Fibroblast of lung (primary cell): Measurements from ENCODE around the gene TBCK. TPM values are rescaled to one million over a fixed set of nuclear protein-coding genes. Genes with fewer than 3 reads are reported as not detected.

Experiments
- DNase-seq, 2 donors: peaks; one replicate each; pipeline versions ENCODE4 v3.0.0 to v3.0.0-alpha.2; 2010; ENCODE audit warnings: low read depth in 2 of 2
- H2AFZ ChIP-seq: 2 replicates; pipeline ENCODE4 v1.5.1; 2012; ENCODE audit warnings: low read length, control low read depth, inconsistent platforms
- H3K27ac ChIP-seq: 2 replicates; pipeline ENCODE4 v1.5.1; 2011; ENCODE audit warnings: low read length, control low read depth; ENCODE audit not compliant: insufficient read depth
- H3K27me3 ChIP-seq: 2 replicates; pipeline ENCODE4 v1.5.1; 2011; ENCODE audit warnings: mild to moderate bottlenecking, low read length; ENCODE audit not compliant: control insufficient read depth, insufficient read depth
- H3K36me3 ChIP-seq: 2 replicates; pipeline ENCODE4 v1.5.1; 2011; ENCODE audit warnings: low read length; ENCODE audit not compliant: control insufficient read depth, insufficient read depth
- H3K4me1 ChIP-seq: 2 replicates; pipeline ENCODE4 v1.5.1; 2011; ENCODE audit warnings: low read length; ENCODE audit not compliant: control insufficient read depth, insufficient read depth; ENCODE audit errors: extremely low read depth
- H3K4me2 ChIP-seq: 2 replicates; pipeline ENCODE4 v1.5.1; 2011; ENCODE audit warnings: low read length, control low read depth; ENCODE audit not compliant: insufficient read depth; ENCODE audit errors: extremely low read depth
- H3K4me3 ChIP-seq, 4 experiments: fragments of 200-600 bp in 1 of 4; sonication (generic) in 1 of 4; replicated peaks in 1 of 4; 2 replicates each; pipeline ENCODE4 v1.5.1; 2011 to 2016; ENCODE audit warnings: low read length in 4 of 4, low read depth in 3 of 4, mild to moderate bottlenecking in 3 of 4, control low read depth in 2 of 4, inconsistent platforms in 1 of 4, mixed read lengths in 1 of 4; ENCODE audit not compliant: insufficient read depth in 1 of 4; ENCODE audit errors: control extremely low read depth in 1 of 4
- H3K79me2 ChIP-seq: 2 replicates; pipeline ENCODE4 v1.5.1; 2012; ENCODE audit warnings: mild to moderate bottlenecking, low read length, inconsistent platforms; ENCODE audit not compliant: control insufficient read depth, insufficient read depth
- H3K9ac ChIP-seq: 2 replicates; pipeline ENCODE4 v1.5.1; 2011; ENCODE audit warnings: mild to moderate bottlenecking, low read length, control low read depth; ENCODE audit not compliant: insufficient read depth
- H3K9me3 ChIP-seq: 2 replicates; pipeline ENCODE4 v1.5.1; 2012; ENCODE audit warnings: low read depth, low read length; ENCODE audit not compliant: control insufficient read depth, insufficient read depth
- H4K20me1 ChIP-seq: 2 replicates; pipeline ENCODE4 v1.5.1; 2011; ENCODE audit warnings: low read length; ENCODE audit not compliant: control insufficient read depth, insufficient read depth; ENCODE audit errors: extremely low read depth
- EZH2 ChIP-seq: IDR thresholded peaks from 2 replicates; pipeline ENCODE4 v1.5.1; 2012; ENCODE audit warnings: low read length, control low read depth, mild to moderate bottlenecking; ENCODE audit errors: missing control alignments
- polyA plus RNA-seq, 2 donors: library from polyadenylated mRNA; depleted of rRNA in 1 of 2; stranded (reverse) in 1 of 2; unstranded in 1 of 2; fragments of >200 nt; gene quantifications; 2 replicates each; pipeline ENCODE4 v1.2.1, GENCODE V29; 2011 to 2012; ENCODE audit warnings: missing spikeins in 1 of 2
- total RNA-seq: library from RNA; depleted of rRNA; stranded (reverse); fragments of >200 nt; gene quantifications from 2 replicates; pipeline ENCODE4 v1.2.1, GENCODE V29; 2014
- TF ChIP-seq, protein P1 (sequence below), 2 donors: IDR thresholded peaks in 1 of 2; conservative IDR thresholded peaks in 1 of 2; 1 replicate in 1 of 2; 2 replicates in 1 of 2; pipeline ENCODE4 v1.5.1; 2011 to 2012; ENCODE audit warnings: low read length in 2 of 2, control low read depth in 1 of 2, inconsistent platforms in 1 of 2, low read depth in 1 of 2, mild to moderate bottlenecking in 1 of 2

TBCK gene
- total and polyA plus RNA-seq, 2 donors (not counting 1 experiment from before 2014, with no cell fraction given) = 29.0 to 69.9 TPM

DNA sequence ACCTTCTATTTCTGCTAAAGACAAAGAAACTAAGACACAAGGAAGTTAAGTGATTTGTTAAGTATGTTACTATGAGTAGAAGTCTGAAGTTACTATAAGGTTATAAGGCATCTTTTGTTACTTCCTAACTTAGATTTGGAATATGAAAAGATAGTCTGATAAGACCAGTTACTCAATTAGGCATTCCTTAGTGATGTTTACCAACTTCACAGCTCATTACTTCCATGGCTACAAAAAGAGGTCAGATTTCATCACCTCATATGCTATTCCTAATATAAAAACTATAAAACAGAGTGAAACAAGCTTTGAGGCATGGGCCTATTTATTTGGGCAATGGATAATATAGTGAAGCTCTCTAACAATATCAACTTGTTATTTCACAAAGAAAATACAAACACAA lies 143.1 kb downstream of the TBCK start:
- no peak for DNase-seq

DNA sequence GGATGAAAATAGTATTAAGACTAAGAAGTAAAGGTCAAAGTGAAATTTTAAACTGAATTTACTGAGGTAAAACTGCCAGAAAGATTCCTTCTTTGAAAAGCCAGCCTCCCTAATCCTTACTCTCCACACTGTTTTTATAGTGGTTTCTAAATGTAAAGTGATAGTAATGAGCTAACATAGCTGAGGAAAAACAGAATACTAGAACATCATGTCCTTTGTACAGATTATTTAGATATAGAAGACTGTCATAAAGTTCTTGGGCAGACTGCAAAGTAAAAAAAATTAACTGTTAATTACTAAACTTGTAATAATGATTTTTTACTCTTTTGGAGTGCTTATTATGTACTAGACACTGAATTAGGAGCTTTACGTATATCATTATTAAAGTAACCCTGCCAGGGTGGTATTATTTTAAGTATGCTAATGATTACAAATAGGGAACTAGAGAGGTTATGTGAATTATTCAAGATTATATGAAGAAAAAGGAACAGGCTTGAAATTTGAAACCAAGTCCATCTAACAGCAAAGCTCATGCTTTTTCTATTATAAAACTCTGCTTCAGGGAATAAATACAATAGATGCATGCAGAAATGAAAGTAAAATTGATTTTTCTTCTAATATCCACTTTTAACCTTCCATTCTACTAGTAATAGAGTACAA lies 150.5 kb downstream of the TBCK start:
- TF ChIP-seq, protein P1, sequence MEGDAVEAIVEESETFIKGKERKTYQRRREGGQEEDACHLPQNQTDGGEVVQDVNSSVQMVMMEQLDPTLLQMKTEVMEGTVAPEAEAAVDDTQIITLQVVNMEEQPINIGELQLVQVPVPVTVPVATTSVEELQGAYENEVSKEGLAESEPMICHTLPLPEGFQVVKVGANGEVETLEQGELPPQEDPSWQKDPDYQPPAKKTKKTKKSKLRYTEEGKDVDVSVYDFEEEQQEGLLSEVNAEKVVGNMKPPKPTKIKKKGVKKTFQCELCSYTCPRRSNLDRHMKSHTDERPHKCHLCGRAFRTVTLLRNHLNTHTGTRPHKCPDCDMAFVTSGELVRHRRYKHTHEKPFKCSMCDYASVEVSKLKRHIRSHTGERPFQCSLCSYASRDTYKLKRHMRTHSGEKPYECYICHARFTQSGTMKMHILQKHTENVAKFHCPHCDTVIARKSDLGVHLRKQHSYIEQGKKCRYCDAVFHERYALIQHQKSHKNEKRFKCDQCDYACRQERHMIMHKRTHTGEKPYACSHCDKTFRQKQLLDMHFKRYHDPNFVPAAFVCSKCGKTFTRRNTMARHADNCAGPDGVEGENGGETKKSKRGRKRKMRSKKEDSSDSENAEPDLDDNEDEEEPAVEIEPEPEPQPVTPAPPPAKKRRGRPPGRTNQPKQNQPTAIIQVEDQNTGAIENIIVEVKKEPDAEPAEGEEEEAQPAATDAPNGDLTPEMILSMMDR (conservative IDR thresholded peaks at IDR 0.05 in 1 of 2, IDR thresholded peaks at IDR 0.05 in 1 of 2; ENCODE audit: low read depth in 1 of 2, low read length in 2 of 2) = no peak
- no peak for TF ChIP-seq EZH2
- Histone ChIP-seq H2AFZ (no peak overlapping the region), H3K27me3 (no peaks in the 10 kb centered on the region), H3K4me1 (no peaks in the 10 kb centered on the region), H4K20me1 (no peaks in the 10 kb centered on the region), H3K36me3 (no peaks in the 10 kb centered on the region), H3K9me3 (no peaks in the 10 kb centered on the region), H3K9ac (no peak overlapping the region), H3K27ac (no peak overlapping the region), H3K4me2 (no peak overlapping the region), H3K79me2 (no peaks in the 10 kb centered on the region), H3K4me3 (peak overlapping the region in 1 of 4 experiments; percentile 7)
- DNase-seq = peak in 1 of 2 donors; percentile 47

More for the DNA sequence above, 143.1 kb downstream of the TBCK start:
- no peaks in the 10 kb centered on the region for H3K4me1 ChIP-seq
- no peaks in the 10 kb centered on the region for H3K79me2 ChIP-seq
- no peak overlapping the region for H3K4me2 ChIP-seq
- no peak overlapping the region for H3K4me3 ChIP-seq
- no peaks in the 10 kb centered on the region for H3K27me3 ChIP-seq
- no peak overlapping the region for H3K9ac ChIP-seq
- H4K20me1 ChIP-seq = no peaks in the 10 kb centered on the region
- no peak overlapping the region for H3K27ac ChIP-seq
- H3K36me3 ChIP-seq = no peaks in the 10 kb centered on the region
- H2AFZ ChIP-seq = no peak overlapping the region
- no peak for TF ChIP-seq EZH2
- TF ChIP-seq, protein P1 (conservative IDR thresholded peaks at IDR 0.05 in 1 of 2, IDR thresholded peaks at IDR 0.05 in 1 of 2; ENCODE audit: low read depth in 1 of 2, low read length in 2 of 2) = no peak
- H3K9me3 ChIP-seq = no peaks in the 10 kb centered on the region

DNA sequence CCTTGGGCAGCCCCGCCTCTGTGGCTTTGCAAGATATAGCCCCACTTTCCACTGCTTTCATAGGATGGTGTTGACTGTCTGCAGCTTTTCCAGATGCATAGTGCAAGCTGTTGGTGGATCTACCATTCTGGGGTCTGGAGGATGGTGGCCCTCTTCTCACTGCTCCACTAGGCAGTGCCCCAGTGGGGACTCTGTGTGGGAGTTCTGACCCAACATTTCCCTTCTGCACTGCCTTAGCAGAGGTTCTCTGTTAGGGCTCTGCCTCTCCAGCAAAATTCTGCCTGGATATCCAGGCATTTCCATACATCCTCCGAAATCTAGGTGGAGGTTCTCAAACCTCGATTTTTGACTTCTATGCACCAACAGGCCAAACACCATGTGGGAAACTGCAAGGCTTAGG lies 153.7 kb downstream of the TBCK start:
- Histone ChIP-seq H3K9me3 (no peaks in the 10 kb centered on the region), H3K9ac (no peak overlapping the region), H3K4me3 (no peak overlapping the region), H2AFZ (no peak overlapping the region), H3K79me2 (no peaks in the 10 kb centered on the region), H4K20me1 (no peaks in the 10 kb centered on the region), H3K4me2 (no peak overlapping the region), H3K4me1 (no peaks in the 10 kb centered on the region), H3K36me3 (no peaks in the 10 kb centered on the region), H3K27ac (no peak overlapping the region), H3K27me3 (no peaks in the 10 kb centered on the region)
- DNase-seq = no peak
- TF ChIP-seq EZH2 = no peak
- TF ChIP-seq, protein P1 (conservative IDR thresholded peaks at IDR 0.05 in 1 of 2, IDR thresholded peaks at IDR 0.05 in 1 of 2; ENCODE audit: low read depth in 1 of 2, low read length in 2 of 2) = no peak
